Breast epithelium (tissue), 3 donors: Measurements from ENCODE around the gene AKAP7.

Experiments used
- CTCF ChIP-seq, 3 donors: fragments of 450-650 bp; IDR thresholded peaks; one replicate each; pipeline ENCODE4 v1.5.1; 2016 to 2017; ENCODE audit warnings: antibody characterized with exemption in 3 of 3, mild to moderate bottlenecking in 3 of 3, moderate library complexity in 3 of 3
- POLR2A ChIP-seq: fragments of 450-650 bp; IDR thresholded peaks from one replicate; pipeline ENCODE4 v1.6.1; 2016; ENCODE audit warnings: antibody characterized with exemption, mild to moderate bottlenecking, moderate library complexity

GRCh38 chr6:131130554-131130940 is 4.7 kb upstream of the AKAP7 start:
- TF ChIP-seq CTCF (IDR thresholded peaks at IDR 0.05) (no peak), POLR2A (no peak)
